Esophagus squamous epithelium (tissue), 5 donors: ENCODE measurements around the gene CBR1. TPM values are rescaled to one million over a fixed set of nuclear protein-coding genes. Genes with fewer than 3 reads are reported as not detected.
"Not testable (repeated sequence)": the region's sequence is repeated elsewhere in the genome, so short reads cannot be mapped to it uniquely, and the experiment has no call there.

Experiments
- DNase-seq: peaks from one replicate; lab custom pipeline; 2025; lab: John Stamatoyannopoulos, UW
- H3K27ac ChIP-seq, 4 donors: fragments of 200-600 bp; sonication (generic); one replicate each; pipeline ENCODE4 v1.5.1; 2016 to 2019; ENCODE audit warnings: mild to moderate bottlenecking in 1 of 4
- H3K27me3 ChIP-seq, 4 donors: fragments of 200-600 bp; sonication (generic); 1 replicate in 3 of 4; 2 replicates in 1 of 4; pipeline versions ENCODE4 v1.5.1 to v1.6.0; 2017 to 2021; ENCODE audit warnings: antibody characterized with exemption in 1 of 4
- H3K36me3 ChIP-seq, 3 donors: fragments of 200-600 bp; sonication (generic); one replicate each; pipeline ENCODE4 v1.5.1; 2016 to 2019
- H3K4me1 ChIP-seq, 3 donors: fragments of 200-600 bp; sonication (generic); one replicate each; pipeline ENCODE4 v1.5.1; 2017 to 2019
- H3K4me3 ChIP-seq, 4 donors: fragments of 200-600 bp; sonication (generic); 1 replicate in 3 of 4; 2 replicates in 1 of 4; pipeline ENCODE4 v1.5.1; 2016 to 2019; ENCODE audit warnings: mild to moderate bottlenecking in 2 of 4, moderate library complexity in 1 of 4
- H3K9me3 ChIP-seq, 3 donors: fragments of 200-600 bp; sonication (generic); one replicate each; pipeline ENCODE4 v1.5.1; 2016 to 2019
- POLR2A ChIP-seq, 4 donors: fragments of 450-650 bp; IDR thresholded peaks; one replicate each; pipeline ENCODE4 v1.6.1; 2017; ENCODE audit warnings: antibody characterized with exemption in 4 of 4, mild to moderate bottlenecking in 4 of 4, moderate library complexity in 3 of 4
- WGBS, 2 donors: methylation state at CpG; one replicate each; pipeline ENCODE4 v1.1.5; 2018; 5-methylcytosine and 5-hydroxymethylcytosine counted together
- intact Hi-C: fragments of 100-400 bp; cut with DNase I; formaldehyde crosslinking; loops from one replicate; pipeline ENCODE4 v1.15.0; 2022
- total RNA-seq, 4 donors: library from RNA; depleted of rRNA; stranded (reverse); fragments of >200 nt; gene quantifications; one replicate each; pipeline ENCODE4 v1.1.0, GENCODE V29; 2016
- TF ChIP-seq, protein P1 (sequence below), 6 experiments: fragments of 450-650 bp in 4 of 6; fragments of 200-600 bp in 2 of 6; sonication (generic) in 2 of 6; IDR thresholded peaks; one replicate each; pipeline ENCODE4 v1.5.1; 2016 to 2019; ENCODE audit warnings: antibody characterized with exemption in 6 of 6, mild to moderate bottlenecking in 4 of 6, moderate library complexity in 4 of 6
- donor health status: DM: yes; HTN: yes; CAD: no.

The CBR1 gene
- total RNA-seq, 4 donors from 2014 or later, result 320 to 932 (median 584) TPM

- no peaks in the 10 kb centered on the region for H3K27me3 ChIP-seq
- no peaks in the 10 kb centered on the region for H3K36me3 ChIP-seq
- H3K4me1 ChIP-seq, result peaks cover 0 to 27% (median 9%) of the 10 kb centered on the region in 3 donors
- WGBS, 2 donors, result 37 to 61% methylated on average over 3 of the region's 3 CpGs
- peaks cover 0 to 5% (median 3%) of the 10 kb centered on the region in 3 donors for H3K9me3 ChIP-seq
- intact Hi-C loops, result no loop called here
- peak overlapping the region in 1 of 4 donors; percentile 29 for H3K27ac ChIP-seq
- DNase-seq, result no peak
- no peak for TF ChIP-seq POLR2A (IDR thresholded peaks at IDR 0.05)
- TF ChIP-seq, protein P1, sequence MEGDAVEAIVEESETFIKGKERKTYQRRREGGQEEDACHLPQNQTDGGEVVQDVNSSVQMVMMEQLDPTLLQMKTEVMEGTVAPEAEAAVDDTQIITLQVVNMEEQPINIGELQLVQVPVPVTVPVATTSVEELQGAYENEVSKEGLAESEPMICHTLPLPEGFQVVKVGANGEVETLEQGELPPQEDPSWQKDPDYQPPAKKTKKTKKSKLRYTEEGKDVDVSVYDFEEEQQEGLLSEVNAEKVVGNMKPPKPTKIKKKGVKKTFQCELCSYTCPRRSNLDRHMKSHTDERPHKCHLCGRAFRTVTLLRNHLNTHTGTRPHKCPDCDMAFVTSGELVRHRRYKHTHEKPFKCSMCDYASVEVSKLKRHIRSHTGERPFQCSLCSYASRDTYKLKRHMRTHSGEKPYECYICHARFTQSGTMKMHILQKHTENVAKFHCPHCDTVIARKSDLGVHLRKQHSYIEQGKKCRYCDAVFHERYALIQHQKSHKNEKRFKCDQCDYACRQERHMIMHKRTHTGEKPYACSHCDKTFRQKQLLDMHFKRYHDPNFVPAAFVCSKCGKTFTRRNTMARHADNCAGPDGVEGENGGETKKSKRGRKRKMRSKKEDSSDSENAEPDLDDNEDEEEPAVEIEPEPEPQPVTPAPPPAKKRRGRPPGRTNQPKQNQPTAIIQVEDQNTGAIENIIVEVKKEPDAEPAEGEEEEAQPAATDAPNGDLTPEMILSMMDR (IDR thresholded peaks at IDR 0.05), result no peak
- H3K4me3 ChIP-seq, result no peak overlapping the region
Measured at GRCh38 chr21:36065497-36066036, 4.3 kb upstream of the CBR1 start.

- DNase-seq, result no peak
- intact Hi-C loops, result no loop called here
- peaks cover 0 to 26% (median 4%) of the 10 kb centered on the region in 3 donors for H3K36me3 ChIP-seq
- peak overlapping the region; percentile 92 to 97 (median 94) for H3K27ac ChIP-seq
- no peaks in the 10 kb centered on the region for H3K27me3 ChIP-seq
- TF ChIP-seq POLR2A (IDR thresholded peaks at IDR 0.05), result no peak
- TF ChIP-seq, protein P1 (IDR thresholded peaks at IDR 0.05), result no peak
- H3K4me1 ChIP-seq, result peaks cover 3 to 54% (median 28%) of the 10 kb centered on the region in 3 donors
- H3K9me3 ChIP-seq, result peaks cover 0 to 5% (median 3%) of the 10 kb centered on the region in 3 donors
- WGBS, 2 donors, result 91 to 95% methylated on average over 5 of the region's 5 CpGs
- no peak overlapping the region for H3K4me3 ChIP-seq
Measured at GRCh38 chr21:36068748-36069398, 951 bp upstream of the CBR1 start.

GRCh38 chr21:36070999-36071398, 1.2 kb downstream of the CBR1 start:
- 41 to 57% methylated on average over 6 to 7 of the region's 7 CpGs for WGBS, 2 donors
- no peak for DNase-seq

DNA sequence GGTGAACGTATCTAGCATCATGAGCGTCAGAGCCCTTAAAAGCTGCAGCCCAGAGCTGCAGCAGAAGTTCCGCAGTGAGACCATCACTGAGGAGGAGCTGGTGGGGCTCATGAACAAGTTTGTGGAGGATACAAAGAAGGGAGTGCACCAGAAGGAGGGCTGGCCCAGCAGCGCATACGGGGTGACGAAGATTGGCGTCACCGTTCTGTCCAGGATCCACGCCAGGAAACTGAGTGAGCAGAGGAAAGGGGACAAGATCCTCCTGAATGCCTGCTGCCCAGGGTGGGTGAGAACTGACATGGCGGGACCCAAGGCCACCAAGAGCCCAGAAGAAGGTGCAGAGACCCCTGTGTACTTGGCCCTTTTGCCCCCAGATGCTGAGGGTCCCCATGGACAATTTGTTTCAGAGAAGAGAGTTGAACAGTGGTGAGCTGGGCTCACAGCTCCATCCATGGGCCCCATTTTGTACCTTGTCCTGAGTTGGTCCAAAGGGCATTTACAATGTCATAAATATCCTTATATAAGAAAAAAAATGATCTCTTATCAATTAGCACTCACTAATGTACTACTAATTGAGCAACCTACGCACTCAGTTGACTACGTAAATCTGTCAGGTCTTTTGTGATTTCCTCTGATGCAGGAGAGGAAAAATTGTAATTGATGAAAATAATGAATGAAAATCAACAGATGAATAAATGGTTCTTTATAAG, 2.8 kb downstream of the CBR1 start:
- peaks cover 0 to 26% (median 4%) of the 10 kb centered on the region in 3 donors for H3K36me3 ChIP-seq
- TF ChIP-seq, protein P1 (IDR thresholded peaks at IDR 0.05), result no peak
- peak in 1 of 4 donors; percentile 24 for TF ChIP-seq POLR2A (IDR thresholded peaks at IDR 0.05)
- peak overlapping the region; percentile 78 to 94 (median 89) for H3K4me3 ChIP-seq
- 53 to 73% methylated on average over 6 to 12 of the region's 12 CpGs for WGBS, 2 donors
- H3K27ac ChIP-seq, result peak overlapping the region; percentile 71 to 97 (median 94)
- no peaks in the 10 kb centered on the region for H3K27me3 ChIP-seq
- intact Hi-C loops, result no loop called here
- DNase-seq, result no peak
- peaks cover 3 to 84% (median 24%) of the 10 kb centered on the region in 3 donors for H3K4me1 ChIP-seq
- H3K9me3 ChIP-seq, result peaks cover 0 to 5% (median 3%) of the 10 kb centered on the region in 3 donors

More at GRCh38 chr21:36070999-36071398, 1.2 kb downstream of the CBR1 start:
- H3K27me3 ChIP-seq, result no peaks in the 10 kb centered on the region
- H3K4me3 ChIP-seq, result peak overlapping the region; percentile 78 to 94 (median 89)
- H3K9me3 ChIP-seq, result peaks cover 0 to 5% (median 3%) of the 10 kb centered on the region in 3 donors
- intact Hi-C loops, result no loop called here
- H3K27ac ChIP-seq, result peak overlapping the region; percentile 71 to 97 (median 94)
- TF ChIP-seq POLR2A (IDR thresholded peaks at IDR 0.05), result no peak
- peaks cover 3 to 68% (median 24%) of the 10 kb centered on the region in 3 donors for H3K4me1 ChIP-seq
- peaks cover 0 to 26% (median 4%) of the 10 kb centered on the region in 3 donors for H3K36me3 ChIP-seq

DNA sequence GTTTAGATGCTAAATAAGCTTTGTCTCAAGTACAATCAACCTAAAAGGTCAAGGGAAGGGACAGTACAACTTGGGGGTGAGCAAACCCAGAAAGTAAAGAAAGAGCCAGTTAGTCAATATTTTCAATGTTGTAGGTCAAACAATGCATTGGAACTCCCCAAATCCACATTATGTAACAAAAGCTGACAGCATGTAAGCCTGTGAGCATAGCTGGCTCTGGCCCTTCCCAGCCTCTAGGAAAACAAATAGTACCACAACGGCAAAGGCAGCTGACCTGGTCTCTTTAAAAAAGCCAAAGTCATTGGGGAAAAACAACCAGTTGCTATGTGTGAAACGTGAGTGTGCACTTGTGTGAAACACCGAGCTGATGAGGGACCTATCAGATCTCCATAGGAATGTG, 3.4 kb downstream of the CBR1 start:
- Histone ChIP-seq H3K4me3 (peak overlapping the region; percentile 78 to 94 (median 89)), H3K27ac (peak overlapping the region; percentile 71 to 97 (median 94)), H3K9me3 (peaks cover 0 to 5% (median 3%) of the 10 kb centered on the region in 3 donors), H3K36me3 (peaks cover 0 to 26% (median 4%) of the 10 kb centered on the region in 3 donors), H3K27me3 (no peaks in the 10 kb centered on the region), H3K4me1 (peaks cover 5 to 89% (median 24%) of the 10 kb centered on the region in 3 donors)
- no peak for DNase-seq
- TF ChIP-seq, protein P1 (IDR thresholded peaks at IDR 0.05), result no peak
- no peak for TF ChIP-seq POLR2A (IDR thresholded peaks at IDR 0.05)
- intact Hi-C loops, result no loop called here
- WGBS, 2 donors, result 33 to 41% methylated on average over 3 of the region's 3 CpGs

- 58 to 63% methylated on average over 5 of the region's 5 CpGs for WGBS, 2 donors
- DNase-seq, intact Hi-C loops, H3K9me3 ChIP-seq, H3K27me3 ChIP-seq: not testable (repeated sequence)
- peaks cover 0 to 26% (median 4%) of the 10 kb centered on the region in 3 donors for H3K36me3 ChIP-seq
- H3K4me3 ChIP-seq, result peak overlapping the region in 2 of 4 donors; percentile 78 to 94
- peaks cover 12 to 97% (median 24%) of the 10 kb centered on the region in 3 donors for H3K4me1 ChIP-seq
- H3K27ac ChIP-seq, result peak overlapping the region; percentile 71 to 97 (median 94)
Measured at GRCh38 chr21:36073911-36074310, 4.1 kb downstream of the CBR1 start.
